H1 (cell line): ENCODE measurements around the gene MCM7. TPM values are rescaled to one million over a fixed set of nuclear protein-coding genes. Genes with fewer than 3 reads are reported as not detected.

Experiments
- CTCF ChIA-PET: fragments of 300-600 bp; sonication (Branson Sonifier 250); formaldehyde crosslinking; loops from one replicate; lab custom pipeline; 2021; ENCODE audit not compliant: partially characterized antibody; lab: Charles Lee
- POLR2A ChIA-PET: fragments of 300-600 bp; sonication (Branson Sonifier 250); formaldehyde crosslinking; loops from one replicate; lab custom pipeline; 2021; ENCODE audit warnings: inconsistent platforms; ENCODE audit not compliant: partially characterized antibody; lab: Charles Lee
- DNase-seq, 2 experiments: peaks; one replicate each; pipeline versions ENCODE4 v3.0.0 to v3.0.0-alpha.2; 2010 to 2022; ENCODE audit warnings: low spot score in 2 of 2, low read depth in 1 of 2, mixed read lengths in 1 of 2
- FAIRE-seq: peaks from 2 replicates; lab custom pipeline; 2011; peaks lifted over from hg19 to GRCh38; lab: Jason Lieb, UNC
- H2AFZ ChIP-seq: 2 replicates; pipeline ENCODE4 v1.8.1; 2012; ENCODE audit warnings: low read length, inconsistent platforms
- H2AK5ac ChIP-seq: 2 replicates; pipeline ENCODE4 v1.6.1; 2013; ENCODE audit warnings: low read depth, low read length
- H2BK120ac ChIP-seq: replicated peaks from 2 replicates; pipeline ENCODE3; 2013; ENCODE audit warnings: low read depth, low read length, inconsistent platforms
- H2BK12ac ChIP-seq: 2 replicates; pipeline ENCODE4 v1.6.1; 2013; ENCODE audit warnings: low read depth, low read length
- H2BK15ac ChIP-seq: 2 replicates; pipeline ENCODE4 v1.6.1; 2013; ENCODE audit warnings: low read length
- H2BK20ac ChIP-seq: 2 replicates; pipeline ENCODE4 v1.6.1; 2013; ENCODE audit warnings: low read length
- H2BK5ac ChIP-seq: 2 replicates; pipeline ENCODE4 v1.6.1; 2013; ENCODE audit warnings: low read depth, low read length
- H3K14ac ChIP-seq: 2 replicates; pipeline ENCODE4 v1.6.1; 2013; ENCODE audit warnings: inconsistent platforms; ENCODE audit not compliant: insufficient read length
- H3K18ac ChIP-seq: 2 replicates; pipeline ENCODE4 v1.6.1; 2013; ENCODE audit warnings: low read length; ENCODE audit errors: extremely low read depth
- H3K23ac ChIP-seq: 2 replicates; pipeline ENCODE4 v1.6.1; 2013; ENCODE audit warnings: inconsistent platforms; ENCODE audit not compliant: insufficient read length
- H3K23me2 ChIP-seq: 2 replicates; pipeline ENCODE4 v1.6.1; 2013; ENCODE audit warnings: low read depth, low read length
- H3K27ac ChIP-seq: 2 replicates; pipeline ENCODE4 v1.6.1; 2011; ENCODE audit warnings: low read depth, low read length, inconsistent platforms
- H3K27me3 ChIP-seq, 4 experiments: replicated peaks in 1 of 4; 1 replicate in 1 of 4; 2 replicates in 3 of 4; pipeline versions ENCODE4 v1.6.1 to v1.8.1; 2011 to 2013; ENCODE audit warnings: low read length in 3 of 4, mild to moderate bottlenecking in 3 of 4, inconsistent platforms in 2 of 4, mixed read lengths in 2 of 4, moderate library complexity in 1 of 4; ENCODE audit not compliant: control insufficient read depth in 3 of 4, insufficient read depth in 3 of 4; ENCODE audit errors: extremely low read depth in 1 of 4
- H3K36me3 ChIP-seq, 4 experiments: 2 replicates each; pipeline versions ENCODE4 v1.6.1 to v1.8.1; 2011 to 2013; ENCODE audit warnings: mild to moderate bottlenecking in 4 of 4, low read length in 3 of 4, moderate library complexity in 2 of 4, control low read depth in 1 of 4, inconsistent platforms in 1 of 4; ENCODE audit not compliant: insufficient read depth in 4 of 4, control insufficient read depth in 2 of 4
- H3K4ac ChIP-seq: replicated peaks from 2 replicates; pipeline ENCODE3; 2013; ENCODE audit warnings: low read length, low read depth, mixed read lengths, inconsistent platforms; ENCODE audit not compliant: insufficient read length
- H3K4me1 ChIP-seq, 4 experiments: replicated peaks in 1 of 4; 1 replicate in 1 of 4; 2 replicates in 3 of 4; pipeline versions ENCODE4 v1.6.1 to v1.8.1; 2011 to 2013; ENCODE audit warnings: low read length in 3 of 4, inconsistent platforms in 2 of 4, mixed read lengths in 1 of 4; ENCODE audit not compliant: insufficient read depth in 4 of 4, control insufficient read depth in 3 of 4
- H3K4me2 ChIP-seq, 2 experiments: 2 replicates each; pipeline versions ENCODE4 v1.6.1 to v1.8.1; 2011 to 2013; ENCODE audit warnings: low read depth in 2 of 2, low read length in 2 of 2, control low read depth in 1 of 2, inconsistent platforms in 1 of 2, mild to moderate bottlenecking in 1 of 2; ENCODE audit not compliant: insufficient read depth in 1 of 2
- H3K4me3 ChIP-seq, 4 experiments: fragments of 200-600, 300-600 bp in 1 of 4; sonication (generic), shearing (Covaris generic), sonication (Bioruptor Twin) in 1 of 4; 2 replicates each; pipeline versions ENCODE4 v1.5.1 to v1.8.1; 2011 to 2016; ENCODE audit warnings: low read length in 4 of 4, low read depth in 3 of 4, control low read depth in 2 of 4, inconsistent platforms in 2 of 4, mild to moderate bottlenecking in 2 of 4, mixed read lengths in 1 of 4, moderate library complexity in 1 of 4; ENCODE audit not compliant: insufficient read depth in 2 of 4; ENCODE audit errors: extremely low read depth in 1 of 4
- H3K56ac ChIP-seq: replicated peaks from 2 replicates; pipeline ENCODE3; 2013; ENCODE audit warnings: low read depth, mild to moderate bottlenecking, mixed read lengths, low read length, inconsistent platforms; ENCODE audit not compliant: insufficient read length
- H3K79me1 ChIP-seq: 2 replicates; pipeline ENCODE4 v1.6.1; 2013; ENCODE audit warnings: low read depth, low read length, control low read depth
- H3K79me2 ChIP-seq, 2 experiments: 2 replicates each; pipeline versions ENCODE4 v1.6.1 to v1.8.1; 2012 to 2013; ENCODE audit warnings: low read length in 2 of 2, mild to moderate bottlenecking in 2 of 2, inconsistent platforms in 1 of 2; ENCODE audit not compliant: insufficient read depth in 2 of 2, control insufficient read depth in 1 of 2
- H3K9ac ChIP-seq, 4 experiments: replicated peaks in 1 of 4; 1 replicate in 1 of 4; 2 replicates in 3 of 4; pipeline versions ENCODE4 v1.6.1 to v1.8.1; 2011 to 2013; ENCODE audit warnings: low read depth in 3 of 4, low read length in 3 of 4, control low read depth in 2 of 4, mild to moderate bottlenecking in 2 of 4, moderate library complexity in 2 of 4, inconsistent platforms in 1 of 4; ENCODE audit errors: extremely low read depth in 1 of 4
- H3K9me3 ChIP-seq, 2 experiments: 2 replicates each; pipeline versions ENCODE4 v1.6.1 to v1.8.1; 2012 to 2013; ENCODE audit warnings: mild to moderate bottlenecking in 2 of 2, moderate library complexity in 2 of 2, control low read depth in 1 of 2, inconsistent platforms in 1 of 2, low read depth in 1 of 2, low read length in 1 of 2, mixed read lengths in 1 of 2; ENCODE audit not compliant: insufficient read depth in 2 of 2
- H4K20me1 ChIP-seq, 2 experiments: replicated peaks in 1 of 2; 2 replicates each; pipeline versions ENCODE3 to v1.8.1; 2011 to 2013; ENCODE audit warnings: inconsistent platforms in 2 of 2, low read length in 2 of 2, mild to moderate bottlenecking in 1 of 2; ENCODE audit not compliant: insufficient read depth in 2 of 2, control insufficient read depth in 1 of 2
- H4K5ac ChIP-seq: 2 replicates; pipeline ENCODE4 v1.6.1; 2013; ENCODE audit warnings: low read length, low read depth, mixed read lengths, inconsistent platforms; ENCODE audit not compliant: insufficient read length
- H4K8ac ChIP-seq: 2 replicates; pipeline ENCODE4 v1.8.0; 2013; ENCODE audit warnings: mild to moderate bottlenecking, moderate library complexity, low read length, inconsistent platforms; ENCODE audit not compliant: insufficient read depth; ENCODE audit errors: extremely low read depth
- H4K91ac ChIP-seq: replicated peaks from 2 replicates; pipeline ENCODE3; 2013; ENCODE audit warnings: low read length, mixed read lengths, inconsistent platforms; ENCODE audit not compliant: insufficient read length
- CBX8 ChIP-seq: fragments of 300-800, 300-1000 bp; sonication (generic); IDR thresholded peaks from 2 replicates; pipeline ENCODE4 v1.7.1; 2016; ENCODE audit warnings: low read depth, low read length, borderline replicate concordance
- CTCF ChIP-seq, 3 experiments: IDR thresholded peaks; 1 replicate in 2 of 3; 2 replicates in 1 of 3; pipeline versions ENCODE4 v1.5.1 to v1.6.1; 2011; ENCODE audit warnings: low read length in 3 of 3, mild to moderate bottlenecking in 3 of 3, inconsistent platforms in 2 of 3, low read depth in 1 of 3, moderate library complexity in 1 of 3; ENCODE audit not compliant: insufficient read depth in 1 of 3; ENCODE audit errors: control extremely low read depth in 1 of 3
- KDM4A ChIP-seq: IDR thresholded peaks from one replicate; pipeline ENCODE4 v1.7.1; 2012; ENCODE audit warnings: low read depth, mild to moderate bottlenecking, moderate library complexity, low read length, inconsistent platforms; ENCODE audit not compliant: severe bottlenecking
- MAFK ChIP-seq: IDR thresholded peaks from 2 replicates; pipeline ENCODE4 v1.6.1; 2012; ENCODE audit warnings: low read depth, mild to moderate bottlenecking, improper control_type of control experiment, low read length
- PHF8 ChIP-seq: fragments of 200-600 bp; sonication (generic); conservative IDR thresholded peaks from 2 replicates; pipeline ENCODE4 v1.7.1; 2012; ENCODE audit warnings: low read depth, mild to moderate bottlenecking, inconsistent platforms, low read length, moderate library complexity
- TAF1 ChIP-seq: IDR thresholded peaks from 2 replicates; pipeline ENCODE4 v1.6.1; 2011; ENCODE audit warnings: mild to moderate bottlenecking, low read depth, low read length
- TAF7 ChIP-seq: optimal IDR thresholded peaks from 2 replicates; pipeline ENCODE3; 2011; ENCODE audit warnings: low read depth, mild to moderate bottlenecking, inconsistent platforms, low read length, moderate library complexity, borderline replicate concordance
- TBP ChIP-seq: IDR thresholded peaks from 2 replicates; pipeline ENCODE4 v1.6.1; 2011; ENCODE audit warnings: low read depth, low read length, improper control_type of control experiment
- WGBS, 2 experiments: shearing (Covaris generic) in 1 of 2; methylation state at CpG; one replicate each; pipeline versions ENCODE4 v1.1.6 to v1.1.7; 2013 to 2015; ENCODE audit warnings: low lambda C conversion rate in 2 of 2, mixed read lengths in 2 of 2, inconsistent platforms in 1 of 2, low coverage in 1 of 2, missing lambda C conversion rate in 1 of 2; ENCODE audit not compliant: insufficient replicate concordance in 2 of 2, insufficient coverage in 1 of 2, insufficient read length in 1 of 2; ENCODE audit errors: extremely low coverage in 1 of 2, missing lambda C conversion rate in 1 of 2; 5-methylcytosine and 5-hydroxymethylcytosine counted together
- polyA plus RNA-seq, 7 experiments: library from polyadenylated mRNA; depleted of rRNA in 3 of 7; stranded (reverse) in 5 of 7; unstranded in 2 of 7; fragments of >200 nt in 5 of 7; fragments of 200-250 nt in 2 of 7; gene quantifications; 1 replicate in 5 of 7; 2 replicates in 1 of 7; 4 replicates in 1 of 7; pipeline versions ENCODE4 v1.2.1 to v1.2.3, GENCODE V29; 2011 to 2013; ENCODE audit warnings: missing spikeins in 2 of 7, mixed read lengths in 2 of 7
- total RNA-seq: library from RNA; stranded (reverse); fragmentation: NEBNext Ultra II Directional; extraction: Animal tissue kit (Norgen Biotek cat#: 25700); gene quantifications from 2 replicates; pipeline ENCODE4 v1.2.1, GENCODE V29; 2021

The MCM7 gene
- total and polyA plus RNA-seq, 2 of the 8 experiments (the other 6 are each of a cell fraction or from before 2014, with no cell fraction given) = 313 to 344 TPM

GRCh38 chr7:100119970-100120732, 19.0 kb upstream of the MCM7 start:
- peak overlapping the region; percentile 74 to 92 for H3K4me2 ChIP-seq
- no peaks in the 10 kb centered on the region for H3K36me3 ChIP-seq
- H2BK15ac ChIP-seq = peak overlapping the region; percentile 31; the same call in 1 of the 2 replicates
- H2BK12ac ChIP-seq = no peak overlapping the region
- H3K56ac ChIP-seq = no peak overlapping the region
- POLR2A ChIA-PET = interaction anchor here (0.5 to 19.1 kb wide), 10 partner anchors 8 to 154 kb away, joined by 3 to 414 read pairs (median 6); partner anchors contain the start of genes AP4M1, COPS6, GAL3ST4 and MCM7
- peak overlapping the region; percentile 79; the same call in 1 of the 2 replicates for H2AFZ ChIP-seq
- H3K79me1 ChIP-seq = 0 out of 2 replicates have a peak, but pooled peaks cover 4% of the 10 kb centered on the region
- H3K23me2 ChIP-seq = peaks cover 8% of the 10 kb centered on the region
- no peak overlapping the region for H3K14ac ChIP-seq
- H2BK120ac ChIP-seq = no peak overlapping the region
- 24% methylated on average over 19 of the region's 19 CpGs; no CpG with 5 or more reads in 1 of the 2 experiments for WGBS, 2 experiments
- peak overlapping the region; percentile 75 to 98 (median 94) for H3K4me3 ChIP-seq
- CTCF ChIA-PET = interaction anchor here (1.0 to 1.6 kb wide), 3 partner anchors 11 to 36 kb away, joined by 3 to 10 read pairs (median 5); no protein-coding TSS in a partner anchor
- H3K9ac ChIP-seq = peak overlapping the region in 3 of 4 experiments; percentile 84 to 87 (median 87); a peak in 6 of 7 replicates
- no peak overlapping the region for H2BK20ac ChIP-seq
- H4K20me1 ChIP-seq = peaks cover 0 to 1% of the 10 kb centered on the region in 2 experiments
- no peak overlapping the region for H4K8ac ChIP-seq
- peak overlapping the region; percentile 71 for H3K18ac ChIP-seq
- no peak overlapping the region for H4K5ac ChIP-seq
- H3K4ac ChIP-seq = no peak overlapping the region
- peaks cover 0 to 5% (median 1%) of the 10 kb centered on the region in 4 experiments; a peak in 4 of 7 replicates for H3K4me1 ChIP-seq
- FAIRE-seq (no peak), DNase-seq (peak in 1 of 2 experiments; percentile 84)
- no peak overlapping the region for H3K23ac ChIP-seq
- no peak overlapping the region for H4K91ac ChIP-seq
- H3K79me2 ChIP-seq = peaks cover 0 to 6% of the 10 kb centered on the region in 2 experiments; a peak in 1 of 4 replicates
- no peaks in the 10 kb centered on the region for H3K27me3 ChIP-seq
- H2BK5ac ChIP-seq = peak overlapping the region; percentile 46
- H2AK5ac ChIP-seq = no peak overlapping the region
- no peaks in the 10 kb centered on the region for H3K9me3 ChIP-seq
- H3K27ac ChIP-seq = 0 out of 2 replicates have a peak overlapping the region, but pooled peaks have one; percentile 88
- TF ChIP-seq TAF1 = no peak
- 0 out of 2 replicates have a peak, but pooled peaks have one; percentile 6 for TF ChIP-seq PHF8
- no peak for TF ChIP-seq MAFK
- no peak for TF ChIP-seq CBX8
- no peak for TF ChIP-seq KDM4A
- TF ChIP-seq TBP = no peak
- no peak for TF ChIP-seq CTCF (IDR thresholded peaks at IDR 0.05; ENCODE audit: control extremely low read depth in 1 of 3, insufficient read depth in 1 of 3, low read depth in 1 of 3, low read length in 3 of 3)
- TF ChIP-seq TAF7 = no peak
